Neutrophil (primary cell): ENCODE measurements around the gene FDX1.

ENCODE experiments used
- H3K27ac ChIP-seq: fragments of 200-600 bp; sonication (generic); 2 replicates; pipeline ENCODE4 v1.5.1; 2016; ENCODE audit warnings: mild to moderate bottlenecking, moderate library complexity
- H3K27me3 ChIP-seq: fragments of 200-600 bp; sonication (generic); 2 replicates; pipeline ENCODE4 v1.6.0; 2016; ENCODE audit warnings: mild to moderate bottlenecking
- H3K36me3 ChIP-seq: fragments of 200-600 bp; sonication (generic); 2 replicates; pipeline ENCODE4 v1.5.1; 2017
- H3K4me1 ChIP-seq, 2 experiments: fragments of 200-600 bp in 1 of 2; sonication (generic) in 1 of 2; 1 replicate in 1 of 2; 2 replicates in 1 of 2; pipeline versions ENCODE4 v1.5.1 to v1.6.1; 2013 to 2016; ENCODE audit warnings: low read depth in 1 of 2, low read length in 1 of 2, mild to moderate bottlenecking in 1 of 2, moderate library complexity in 1 of 2; ENCODE audit not compliant: control insufficient read depth in 1 of 2, insufficient read depth in 1 of 2
- H3K4me3 ChIP-seq, 2 experiments: fragments of 200-600 bp in 1 of 2; sonication (generic) in 1 of 2; 1 replicate in 1 of 2; 2 replicates in 1 of 2; pipeline ENCODE4 v1.5.1; 2013 to 2016; ENCODE audit warnings: low read depth in 1 of 2, low read length in 1 of 2, mild to moderate bottlenecking in 1 of 2, moderate library complexity in 1 of 2
- H3K9me3 ChIP-seq: fragments of 200-600 bp; sonication (generic); 2 replicates; pipeline ENCODE4 v1.5.1; 2016
- CTCF ChIP-seq: fragments of 200-600 bp; sonication (generic); IDR thresholded peaks from 2 replicates; pipeline ENCODE4 v1.5.1; 2016; ENCODE audit warnings: antibody characterized with exemption

FDX1 gene

GRCh38 chr11:110424775-110425444 lies 4.8 kb upstream of the FDX1 start:
- H3K4me3 ChIP-seq, result no peak overlapping the region
- no peak for TF ChIP-seq CTCF

GRCh38 chr11:110425751-110426545 lies 3.8 kb upstream of the FDX1 start:
- Histone ChIP-seq H3K4me3 (no peak overlapping the region), H3K27ac (no peak overlapping the region), H3K9me3 (no peaks in the 10 kb centered on the region), H3K27me3 (peaks cover 7% of the 10 kb centered on the region), H3K4me1 (peaks cover 10 to 11% of the 10 kb centered on the region in 2 experiments), H3K36me3 (no peaks in the 10 kb centered on the region)
- TF ChIP-seq CTCF, result no peak

More at GRCh38 chr11:110424775-110425444, 4.8 kb upstream of the FDX1 start:
- no peaks in the 10 kb centered on the region for H3K27me3 ChIP-seq
- H3K27ac ChIP-seq, result no peak overlapping the region
- no peaks in the 10 kb centered on the region for H3K9me3 ChIP-seq
- no peaks in the 10 kb centered on the region for H3K36me3 ChIP-seq
- peaks cover 4% of the 10 kb centered on the region in 2 experiments for H3K4me1 ChIP-seq

GRCh38 chr11:110428040-110428439 lies 1.7 kb upstream of the FDX1 start:
- no peak overlapping the region for H3K4me3 ChIP-seq
- peaks cover 18% of the 10 kb centered on the region for H3K27me3 ChIP-seq
- no peaks in the 10 kb centered on the region for H3K9me3 ChIP-seq
- H3K27ac ChIP-seq, result no peak overlapping the region
- peaks cover 15 to 18% of the 10 kb centered on the region in 2 experiments for H3K4me1 ChIP-seq
- no peak for TF ChIP-seq CTCF
- no peaks in the 10 kb centered on the region for H3K36me3 ChIP-seq

- H3K9me3 ChIP-seq, result no peaks in the 10 kb centered on the region
- H3K36me3 ChIP-seq, result no peaks in the 10 kb centered on the region
- H3K4me3 ChIP-seq, result peak overlapping the region; percentile 65 to 72
- TF ChIP-seq CTCF, result no peak
- H3K4me1 ChIP-seq, result peaks cover 15 to 18% of the 10 kb centered on the region in 2 experiments
- peaks cover 18% of the 10 kb centered on the region for H3K27me3 ChIP-seq
- peak overlapping the region; percentile 52 for H3K27ac ChIP-seq
Observed at GRCh38 chr11:110428956-110429730, 605 bp upstream of the FDX1 start.

- Histone ChIP-seq H3K27ac (peak overlapping the region; percentile 52), H3K9me3 (no peaks in the 10 kb centered on the region), H3K36me3 (no peaks in the 10 kb centered on the region), H3K27me3 (peaks cover 18% of the 10 kb centered on the region), H3K4me3 (peak overlapping the region; percentile 65 to 72), H3K4me1 (peaks cover 15 to 18% of the 10 kb centered on the region in 2 experiments)
- no peak for TF ChIP-seq CTCF
Observed at GRCh38 chr11:110430267-110431050, 711 bp downstream of the FDX1 start.
